DOHH2 (cell line): ENCODE results near the gene UMAD1.
A peak's percentile ranks its signal among the peaks of the same experiment; 100 is the strongest.
"Not testable (repeated sequence)": the region's sequence is repeated elsewhere in the genome, so short reads cannot be mapped to it uniquely, and the experiment has no call there.

ENCODE experiments used
- H3F3A ChIP-seq: fragments of 200-600 bp; sonication (generic), shearing (Covaris generic); 2 replicates; pipeline ENCODE4 v1.6.0; 2016; ENCODE audit warnings: antibody characterized with exemption, mild to moderate bottlenecking; ENCODE audit not compliant: control insufficient read depth, insufficient read depth
- H3K27ac ChIP-seq: fragments of 200-600 bp; sonication (generic); 2 replicates; pipeline ENCODE4 v1.5.1; 2014; ENCODE audit warnings: low read depth, mild to moderate bottlenecking, low read length, moderate library complexity
- H3K27me3 ChIP-seq: fragments of 200-600 bp; sonication (generic); 2 replicates; pipeline ENCODE4 v1.6.1; 2014; ENCODE audit warnings: mild to moderate bottlenecking, low read length, mixed read lengths; ENCODE audit not compliant: control insufficient read depth
- H3K36me3 ChIP-seq: fragments of 200-600 bp; sonication (generic); 2 replicates; pipeline ENCODE4 v1.6.1; 2014; ENCODE audit warnings: mild to moderate bottlenecking, low read length, moderate library complexity, mixed read lengths; ENCODE audit not compliant: control insufficient read depth
- H3K4me1 ChIP-seq: fragments of 200-600 bp; sonication (generic); 2 replicates; pipeline ENCODE4 v1.6.1; 2014; ENCODE audit warnings: mild to moderate bottlenecking, low read length, mixed read lengths; ENCODE audit not compliant: control insufficient read depth
- H3K4me2 ChIP-seq: fragments of 200-600 bp; sonication (generic); 2 replicates; pipeline ENCODE4 v1.6.0; 2014; ENCODE audit warnings: mild to moderate bottlenecking, low read length, moderate library complexity
- H3K4me3 ChIP-seq: fragments of 200-600 bp; sonication (generic); 2 replicates; pipeline ENCODE4 v1.5.1; 2014; ENCODE audit warnings: mild to moderate bottlenecking, low read length, mixed read lengths
- H3K79me2 ChIP-seq: fragments of 200-600 bp; sonication (generic); 2 replicates; pipeline ENCODE4 v1.6.1; 2014; ENCODE audit warnings: mild to moderate bottlenecking, low read length, mixed read lengths; ENCODE audit not compliant: control insufficient read depth
- H3K9me2 ChIP-seq: fragments of 200-600 bp; sonication (generic); replicated peaks from 2 replicates; pipeline ENCODE4 v1.6.1; 2014; ENCODE audit warnings: mild to moderate bottlenecking, low read length, mixed read lengths; ENCODE audit not compliant: control insufficient read depth
- H3K9me3 ChIP-seq: fragments of 200-600 bp; sonication (generic); 2 replicates; pipeline ENCODE4 v1.6.1; 2014; ENCODE audit warnings: antibody characterized with exemption, low read length, mixed read lengths; ENCODE audit not compliant: control insufficient read depth, insufficient read depth
- H4K20me1 ChIP-seq: fragments of 200-600 bp; sonication (generic); 2 replicates; pipeline ENCODE4 v1.6.0; 2014; ENCODE audit warnings: low read depth, mild to moderate bottlenecking, antibody characterized with exemption, low read length, moderate library complexity; ENCODE audit not compliant: control insufficient read depth, insufficient read depth
- CTCF ChIP-seq: fragments of 200-600 bp; sonication (generic); IDR thresholded peaks from one replicate; pipeline ENCODE4 v1.5.1; 2014; ENCODE audit warnings: antibody characterized with exemption, mild to moderate bottlenecking, low read depth, low read length; ENCODE audit not compliant: poor library complexity, severe bottlenecking
- EZH2phosphoT487 ChIP-seq: fragments of 200-600 bp; sonication (generic); IDR thresholded peaks from 2 replicates; pipeline ENCODE4 v1.6.1; 2017; ENCODE audit warnings: borderline replicate concordance, mild to moderate bottlenecking, antibody characterized with exemption, low read length, moderate library complexity, mixed read lengths

The UMAD1 gene

GRCh38 chr7:7672545-7673239 lies 32.1 kb downstream of the UMAD1 start:
- no peaks in the 10 kb centered on the region; the same call in 1 of the 2 replicates for H3K36me3 ChIP-seq
- no peak overlapping the region for H3K4me3 ChIP-seq
- TF ChIP-seq EZH2phosphoT487 (no peak), CTCF (no peak)
- peaks cover 15% of the 10 kb centered on the region for H3K4me1 ChIP-seq
- peaks cover 14% of the 10 kb centered on the region; the same call in 1 of the 2 replicates for H3K79me2 ChIP-seq
- H3F3A ChIP-seq, result no peaks in the 10 kb centered on the region
- no peaks in the 10 kb centered on the region for H3K27me3 ChIP-seq
- no peaks in the 10 kb centered on the region for H3K9me3 ChIP-seq
- H3K9me2 ChIP-seq, result no peaks in the 10 kb centered on the region
- H3K4me2 ChIP-seq, result peak overlapping the region; percentile 7
- no peaks in the 10 kb centered on the region for H4K20me1 ChIP-seq
- no peak overlapping the region for H3K27ac ChIP-seq

DNA sequence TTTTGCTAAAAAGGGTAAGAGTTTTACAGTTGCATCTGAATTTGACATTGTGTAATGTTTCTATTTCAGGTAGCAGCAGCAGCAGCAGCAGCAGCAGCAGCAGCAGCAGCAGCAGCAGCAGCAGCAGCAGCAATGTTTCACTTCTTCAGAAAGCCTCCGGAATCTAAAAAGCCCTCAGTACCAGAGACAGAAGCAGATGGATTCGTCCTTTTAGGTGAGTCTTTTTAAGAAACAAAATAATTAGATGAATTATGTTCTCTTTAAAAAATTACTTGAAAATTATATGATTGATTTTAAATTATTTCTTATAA lies 32.6 kb downstream of the UMAD1 start:
- TF ChIP-seq CTCF (no peak), EZH2phosphoT487 (no peak)
- Histone ChIP-seq H3K4me3 (no peak overlapping the region), H3K27me3 (no peaks in the 10 kb centered on the region), H3K4me1 (peaks cover 15% of the 10 kb centered on the region), H3K27ac (no peak overlapping the region), H3K4me2 (peak overlapping the region; percentile 7), H3K36me3 (peaks cover 3% of the 10 kb centered on the region; the same call in 1 of the 2 replicates), H4K20me1 (no peaks in the 10 kb centered on the region), H3K79me2 (peaks cover 14% of the 10 kb centered on the region; the same call in 1 of the 2 replicates), H3K9me2 (no peaks in the 10 kb centered on the region), H3K9me3 (no peaks in the 10 kb centered on the region), H3F3A (no peaks in the 10 kb centered on the region)

- Histone ChIP-seq H3K4me2 (no peak overlapping the region), H3K9me3 (no peaks in the 10 kb centered on the region), H3K4me3 (no peak overlapping the region), H3K79me2 (peaks cover 7% of the 10 kb centered on the region; the same call in 1 of the 2 replicates), H3K27me3 (no peaks in the 10 kb centered on the region), H3K9me2 (no peaks in the 10 kb centered on the region), H4K20me1 (no peaks in the 10 kb centered on the region), H3K27ac (no peak overlapping the region), H3F3A (no peaks in the 10 kb centered on the region), H3K36me3 (peaks cover 3% of the 10 kb centered on the region; the same call in 1 of the 2 replicates), H3K4me1 (peaks cover 15% of the 10 kb centered on the region)
- TF ChIP-seq CTCF (no peak), EZH2phosphoT487 (no peak)
These were observed 35.1 kb downstream of the UMAD1 start for GRCh38 chr7:7675686-7676085.

- H3F3A ChIP-seq, H3K27me3 ChIP-seq, H3K9me2 ChIP-seq, H3K27ac ChIP-seq, H3K4me2 ChIP-seq, H3K4me3 ChIP-seq, H4K20me1 ChIP-seq, H3K9me3 ChIP-seq, H3K36me3 ChIP-seq, H3K79me2 ChIP-seq: not testable (repeated sequence)
- H3K4me1 ChIP-seq, result peaks cover 15% of the 10 kb centered on the region
These were observed 39.1 kb downstream of the UMAD1 start for GRCh38 chr7:7679640-7680039.
